GM18868 (cell line): ENCODE measurements around the gene MAML1.

ENCODE experiments used
- ATAC-seq: cut with Tn5 transposase; IDR thresholded peaks from one replicate; pipeline ENCODE4 v1.9.1; 2021; ENCODE audit warnings: mild to moderate bottlenecking, moderate library complexity; ENCODE audit not compliant: unreplicated experiment

MAML1 gene

DNA sequence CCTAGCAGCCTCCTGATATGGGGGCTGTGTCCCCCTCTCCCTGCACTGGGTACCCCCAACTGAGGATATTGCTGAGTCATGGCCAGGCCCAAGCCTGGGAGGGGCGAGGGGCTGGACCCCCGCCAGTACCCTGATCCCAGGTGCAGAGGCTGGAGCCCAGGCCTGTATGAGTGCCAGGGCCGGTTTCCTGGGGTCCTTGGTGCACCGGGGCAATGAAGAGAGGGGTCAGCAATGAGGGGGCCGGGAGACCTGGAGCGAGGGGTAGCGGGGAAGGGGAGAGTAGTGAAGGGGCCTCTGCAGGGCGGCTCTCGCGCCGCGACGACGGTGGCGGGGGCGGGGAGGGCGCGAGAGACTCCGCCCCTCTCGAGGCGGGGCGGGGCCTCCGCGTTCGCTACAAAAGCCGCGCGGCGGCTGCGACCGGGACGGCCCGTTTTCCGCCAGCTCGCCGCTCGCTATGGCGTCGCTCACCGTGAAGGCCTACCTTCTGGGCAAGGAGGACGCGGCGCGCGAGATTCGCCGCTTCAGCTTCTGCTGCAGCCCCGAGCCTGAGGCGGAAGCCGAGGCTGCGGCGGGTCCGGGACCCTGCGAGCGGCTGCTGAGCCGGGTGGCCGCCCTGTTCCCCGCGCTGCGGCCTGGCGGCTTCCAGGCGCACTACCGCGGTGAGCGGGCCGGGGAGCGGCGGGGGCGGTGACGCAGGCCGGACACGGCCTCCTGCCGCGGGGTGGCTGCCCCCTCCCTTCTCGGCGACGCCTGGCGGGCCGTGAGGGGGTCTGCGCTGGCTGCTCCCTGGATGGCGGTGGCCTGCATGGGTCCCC, 88.1 kb downstream of the MAML1 start, which contains the start of gene SQSTM1:
SQSTM1 (plus strand) TSS at position 423 of the 815 bp plus-strand sequence; CDS start at position 455, 32 bp downstream.
- ATAC-seq: peak; percentile 51

DNA sequence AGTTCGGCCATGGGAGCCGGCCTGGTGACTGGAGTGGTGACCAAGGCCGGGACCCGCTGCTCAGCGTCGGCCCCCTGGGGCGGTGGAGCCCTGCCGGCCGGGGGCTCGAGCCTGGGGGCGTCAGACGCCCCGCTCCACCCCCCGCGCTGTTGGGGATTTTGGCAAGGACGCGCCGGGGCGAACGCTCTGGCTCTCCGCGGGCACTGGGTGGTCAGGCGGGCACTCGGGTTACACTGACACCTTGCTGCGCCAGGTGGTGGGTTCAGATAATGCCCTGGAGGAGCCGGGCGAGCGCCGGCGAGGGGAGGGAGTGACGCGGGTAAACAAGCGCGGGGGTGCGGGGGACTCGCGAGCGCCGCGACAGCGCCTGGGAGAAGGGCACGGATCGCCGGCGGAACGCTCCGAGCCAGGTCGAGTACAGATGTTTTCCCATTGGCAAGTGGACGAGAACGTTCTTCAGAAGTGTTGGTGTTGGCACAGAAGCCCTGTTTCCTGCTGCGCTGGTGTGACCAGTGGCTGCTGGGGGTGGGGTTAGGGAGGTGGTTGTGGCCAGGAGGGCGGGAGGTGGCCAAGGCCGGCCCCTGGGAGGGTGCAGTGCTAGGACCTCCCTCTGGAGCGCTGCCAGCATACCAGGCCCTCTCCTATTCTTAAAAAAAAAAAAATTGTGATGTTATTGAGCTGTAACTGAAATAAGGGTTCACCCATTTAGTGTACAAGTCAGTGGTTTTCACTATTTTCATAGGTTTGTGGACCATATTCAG, 88.9 kb downstream of the MAML1 start:
- ATAC-seq: peak; percentile 43

DNA sequence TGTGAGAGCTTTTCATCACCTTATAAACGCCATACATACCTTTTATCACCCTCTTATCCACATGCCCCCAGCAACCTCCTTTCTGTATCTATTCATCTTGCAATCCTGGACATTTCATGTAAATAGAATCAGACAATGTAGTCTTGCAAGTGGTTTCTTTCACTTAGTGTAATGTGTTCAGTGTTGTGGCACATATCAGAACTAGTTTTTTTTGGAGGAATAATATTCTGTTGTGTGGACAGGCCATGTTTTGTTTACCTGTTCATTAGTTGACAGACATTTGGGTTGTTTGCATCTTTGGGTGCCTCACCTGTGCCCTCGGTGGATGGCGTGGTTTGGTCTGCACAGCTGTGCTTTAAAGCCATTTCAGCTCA, 89.4 kb downstream of the MAML1 start:
- ATAC-seq: no peak

DNA sequence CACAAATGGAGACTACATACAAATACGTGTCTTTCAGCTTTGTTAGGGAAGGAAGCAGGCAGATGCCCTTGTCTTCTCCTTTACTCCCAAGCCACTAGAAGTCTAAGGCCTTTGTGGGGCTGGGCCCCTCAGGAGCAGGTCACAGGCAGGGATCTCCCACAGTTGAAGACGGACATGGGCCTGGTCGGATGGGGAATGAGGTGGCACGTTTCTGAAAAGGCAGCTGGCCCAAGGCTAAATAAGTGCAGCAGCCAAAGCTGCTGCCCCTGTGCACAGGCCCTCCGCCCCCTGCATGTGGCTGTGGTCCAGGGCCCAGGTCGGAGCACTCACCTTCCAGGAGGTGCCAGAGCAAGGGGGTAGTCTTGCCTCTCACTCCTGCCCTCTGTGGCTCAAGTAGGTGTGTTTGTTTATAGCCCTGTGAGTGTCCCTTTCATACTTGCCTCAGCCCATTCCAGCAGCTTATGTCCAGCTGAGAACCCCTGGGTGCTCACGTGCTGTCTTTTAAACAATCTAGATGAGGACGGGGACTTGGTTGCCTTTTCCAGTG, 89.9 kb downstream of the MAML1 start:
- no peak for ATAC-seq

DNA sequence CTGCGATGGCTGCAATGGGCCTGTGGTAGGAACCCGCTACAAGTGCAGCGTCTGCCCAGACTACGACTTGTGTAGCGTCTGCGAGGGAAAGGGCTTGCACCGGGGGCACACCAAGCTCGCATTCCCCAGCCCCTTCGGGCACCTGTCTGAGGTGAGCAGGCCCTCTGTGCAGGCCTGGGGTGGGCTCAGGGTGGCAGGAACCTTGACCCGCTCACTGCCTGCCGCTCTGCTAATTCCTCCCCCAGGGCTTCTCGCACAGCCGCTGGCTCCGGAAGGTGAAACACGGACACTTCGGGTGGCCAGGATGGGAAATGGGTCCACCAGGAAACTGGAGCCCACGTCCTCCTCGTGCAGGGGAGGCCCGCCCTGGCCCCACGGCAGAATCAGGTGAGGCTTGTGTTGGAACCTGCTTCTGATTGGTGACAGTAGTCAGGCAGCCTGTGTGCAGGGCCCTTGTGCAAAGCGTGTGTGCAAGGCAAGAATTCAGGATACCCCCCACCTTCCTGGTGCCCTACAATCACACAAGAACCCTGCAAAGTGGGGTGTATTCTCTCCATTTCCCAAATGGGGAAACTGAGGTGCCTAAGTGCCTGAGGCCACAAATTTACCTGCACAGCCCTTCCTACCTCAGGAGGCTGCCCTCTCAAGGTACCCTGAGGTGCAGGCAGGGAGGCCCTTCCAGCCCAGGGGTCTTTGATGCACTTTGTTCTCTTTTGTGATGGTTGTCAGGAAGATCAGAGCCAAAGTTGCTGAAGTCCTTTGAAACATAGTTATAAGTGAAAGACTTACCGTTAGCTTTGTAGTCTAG, 91.5 kb downstream of the MAML1 start:
- no peak for ATAC-seq

DNA sequence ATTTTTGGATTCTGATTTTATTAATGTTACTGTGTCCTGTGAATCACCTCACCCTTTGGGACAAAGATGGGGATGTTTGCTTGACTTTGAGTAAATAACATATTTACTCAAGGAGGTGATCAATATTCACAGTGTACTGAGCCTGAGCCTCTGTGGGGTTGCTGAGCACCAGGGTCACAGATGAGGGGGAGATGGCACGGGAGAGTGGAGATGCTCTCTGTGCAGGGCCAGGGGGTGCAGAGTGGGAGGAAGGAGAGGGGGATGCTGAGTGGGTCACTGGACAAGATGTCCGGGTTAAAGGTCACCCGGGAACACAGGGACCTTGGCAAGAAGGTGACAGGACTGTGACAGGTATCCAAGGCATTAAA, 92.1 kb downstream of the MAML1 start:
- ATAC-seq: no peak

DNA sequence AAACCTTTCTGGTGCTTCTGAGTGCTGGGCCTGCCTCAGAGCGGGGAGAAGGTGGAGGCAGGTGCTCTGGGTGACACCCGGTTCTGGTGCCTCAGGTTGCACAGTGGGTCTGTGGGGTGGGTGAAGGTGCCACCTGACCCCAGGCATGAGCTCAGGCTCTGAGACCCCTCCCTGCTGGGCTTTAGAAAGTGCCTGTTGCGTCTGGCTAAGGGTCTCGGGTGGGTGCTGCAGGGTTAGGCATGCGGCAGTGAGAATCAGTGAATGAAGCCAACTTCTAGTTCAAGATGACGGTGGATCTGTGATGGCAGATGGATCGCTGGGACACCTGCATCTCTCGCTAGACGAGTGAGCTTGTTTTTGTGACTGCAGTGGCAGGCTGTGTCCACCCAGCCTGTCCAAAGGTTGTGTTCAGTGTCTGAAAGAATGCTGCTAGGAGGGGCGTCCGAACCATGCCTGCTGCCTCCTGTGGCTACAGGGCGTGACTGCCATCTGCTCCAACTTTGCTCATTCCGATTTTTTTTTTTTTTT, 93.1 kb downstream of the MAML1 start:
- no peak for ATAC-seq
